Endothelial cell of umbilical vein (primary cell): Measurements from ENCODE around the gene HYOU1. TPM values are rescaled to one million over a fixed set of nuclear protein-coding genes. Genes with fewer than 3 reads are reported as not detected.

Experiments used
- BruUV-seq: library from RNA; stranded (reverse); fragments of 400-500 nt; replicated peaks from 2 replicates; lab custom pipeline; 2021; lab: Mats Ljungman, UMichigan
- CTCF ChIA-PET: fragments of 300-600, 350-600 bp; sonication (Branson Sonifier 250); formaldehyde crosslinking; loops from one replicate; lab custom pipeline; 2021; ENCODE audit warnings: antibody characterized with exemption, inconsistent platforms; lab: Charles Lee
- POLR2A ChIA-PET: fragments of 300-600, 350-600 bp; sonication (Branson Sonifier 250); formaldehyde crosslinking; loops from one replicate; lab custom pipeline; 2021; ENCODE audit warnings: antibody characterized with exemption, inconsistent platforms; lab: Charles Lee
- DNase-seq: peaks from one replicate; pipeline ENCODE4 v3.0.0-alpha.2; 2011; ENCODE audit warnings: low read depth, low spot score
- FAIRE-seq: peaks from 2 replicates; lab custom pipeline; 2011; peaks lifted over from hg19 to GRCh38; lab: Jason Lieb, UNC
- H2AFZ ChIP-seq: 2 replicates; pipeline ENCODE4 v1.6.0; 2012; ENCODE audit warnings: low read depth, low read length, control low read depth, inconsistent platforms
- H3K27ac ChIP-seq: 2 replicates; pipeline ENCODE4 v1.5.1; 2011; ENCODE audit warnings: low read depth, mild to moderate bottlenecking, control low read depth, low read length, moderate library complexity; ENCODE audit not compliant: insufficient read depth
- H3K27me3 ChIP-seq, 2 experiments: 2 replicates each; pipeline versions ENCODE4 v1.6.0 to v1.6.1; 2011; ENCODE audit warnings: low read length in 2 of 2, mixed read lengths in 1 of 2; ENCODE audit not compliant: control insufficient read depth in 2 of 2, insufficient read depth in 2 of 2
- H3K36me3 ChIP-seq, 2 experiments: 2 replicates in 1 of 2; 3 replicates in 1 of 2; pipeline ENCODE4 v1.5.1; 2011; ENCODE audit warnings: low read length in 2 of 2, mild to moderate bottlenecking in 1 of 2, moderate library complexity in 1 of 2; ENCODE audit not compliant: control insufficient read depth in 2 of 2, insufficient read depth in 2 of 2; ENCODE audit errors: extremely low read depth in 1 of 2
- H3K4me1 ChIP-seq: 3 replicates; pipeline ENCODE4 v1.5.1; 2011; ENCODE audit warnings: mild to moderate bottlenecking, low read length; ENCODE audit not compliant: control insufficient read depth, insufficient read depth; ENCODE audit errors: extremely low read depth
- H3K4me2 ChIP-seq: 2 replicates; pipeline ENCODE4 v1.6.1; 2011; ENCODE audit warnings: low read length, control low read depth, mixed read lengths; ENCODE audit not compliant: insufficient read depth
- H3K4me3 ChIP-seq, 3 experiments: fragments of 200-600 bp in 1 of 3; sonication (generic), shearing (Covaris generic) in 1 of 3; replicated peaks in 1 of 3; 2 replicates each; pipeline ENCODE4 v1.5.1; 2011 to 2016; ENCODE audit warnings: control low read depth in 3 of 3, low read length in 3 of 3, mild to moderate bottlenecking in 2 of 3, inconsistent platforms in 1 of 3, low read depth in 1 of 3, moderate library complexity in 1 of 3; ENCODE audit not compliant: insufficient read depth in 1 of 3
- H3K79me2 ChIP-seq: 2 replicates; pipeline ENCODE4 v1.6.0; 2012; ENCODE audit warnings: low read length, inconsistent platforms; ENCODE audit not compliant: control insufficient read depth, insufficient read depth
- H3K9ac ChIP-seq: replicated peaks from 2 replicates; pipeline ENCODE3; 2011; ENCODE audit warnings: low read length, control low read depth; ENCODE audit not compliant: insufficient read depth; ENCODE audit errors: extremely low read depth
- H3K9me1 ChIP-seq: replicated peaks from 3 replicates; pipeline ENCODE4 v1.6.0; 2011; ENCODE audit warnings: mild to moderate bottlenecking, low read length; ENCODE audit not compliant: control insufficient read depth, insufficient read depth; ENCODE audit errors: extremely low read depth
- H3K9me3 ChIP-seq: replicated peaks from 2 replicates; pipeline ENCODE4 v1.5.1; 2012; ENCODE audit warnings: low read length, inconsistent platforms; ENCODE audit not compliant: control insufficient read depth, insufficient read depth
- H4K20me1 ChIP-seq: replicated peaks from 2 replicates; pipeline ENCODE3; 2011; ENCODE audit warnings: mild to moderate bottlenecking, low read length; ENCODE audit not compliant: control insufficient read depth, insufficient read depth; ENCODE audit errors: extremely low read depth
- EZH2 ChIP-seq: IDR thresholded peaks from 2 replicates; pipeline ENCODE4 v1.6.1; 2012; ENCODE audit warnings: borderline replicate concordance, low read depth, mild to moderate bottlenecking, moderate library complexity, low read length, inconsistent platforms; ENCODE audit not compliant: severe bottlenecking
- FOS ChIP-seq: IDR thresholded peaks from 2 replicates; pipeline ENCODE4 v1.6.1; 2011; ENCODE audit warnings: mild to moderate bottlenecking, low read length, moderate library complexity, borderline replicate concordance; ENCODE audit not compliant: insufficient read depth
- GATA2 ChIP-seq: IDR thresholded peaks from 2 replicates; pipeline ENCODE4 v1.7.0; 2011; ENCODE audit warnings: low read depth, mild to moderate bottlenecking, moderate library complexity, mixed read lengths, low read length; ENCODE audit not compliant: insufficient read length, insufficient read depth
- JUN ChIP-seq: IDR thresholded peaks from 2 replicates; pipeline ENCODE4 v1.6.1; 2011; ENCODE audit warnings: borderline replicate concordance, low read depth; ENCODE audit not compliant: insufficient read length, insufficient read depth
- MYC ChIP-seq: IDR thresholded peaks from one replicate; pipeline ENCODE4 v1.6.1; 2011; ENCODE audit warnings: mild to moderate bottlenecking, low read depth, low read length
- POLR2A ChIP-seq: IDR thresholded peaks from 2 replicates; pipeline ENCODE4 v1.6.1; 2012; ENCODE audit warnings: low read depth, mild to moderate bottlenecking, control low read depth, low read length
- POLR2AphosphoS5 ChIP-seq: IDR thresholded peaks from 2 replicates; pipeline ENCODE4 v1.6.1; 2012; ENCODE audit warnings: low read depth, mild to moderate bottlenecking, control low read depth, low read length, moderate library complexity; ENCODE audit not compliant: insufficient read depth
- dilution Hi-C: fragments of 300-500 bp; cut with MboI; formaldehyde crosslinking; loops from one replicate; pipeline ENCODE4 v1.15.0; 2019; ENCODE audit warnings: low sequenced_read_pairs; ENCODE audit not compliant: extremely low pct_ligation_motif_present
- intact Hi-C: fragments of 100-400 bp; cut with micrococcal nuclease; formaldehyde crosslinking; loops from one replicate; pipeline ENCODE4 v1.10.0; 2022
- polyA plus RNA-seq, 4 experiments: library from polyadenylated mRNA; depleted of rRNA in 3 of 4; stranded (reverse) in 3 of 4; unstranded in 1 of 4; fragments of >200 nt; gene quantifications; 2 replicates each; pipeline versions ENCODE4 v1.2.1 to v1.2.3, GENCODE V29; 2011 to 2012; ENCODE audit warnings: missing spikeins in 1 of 4
- total RNA-seq: library from RNA; stranded (reverse); gene quantifications from 2 replicates; pipeline ENCODE4 v1.2.3, GENCODE V29; 2021
- TF ChIP-seq, protein P1 (sequence below): IDR thresholded peaks from 2 replicates; pipeline ENCODE4 v1.6.1; 2011; ENCODE audit not compliant: insufficient read depth, insufficient read length
- TF ChIP-seq, protein P2 (sequence below), 2 donors: IDR thresholded peaks; 1 replicate in 1 of 2; 2 replicates in 1 of 2; pipeline ENCODE4 v1.5.1; 2011; ENCODE audit warnings: low read length in 2 of 2, mild to moderate bottlenecking in 2 of 2, moderate library complexity in 2 of 2, control low read depth in 1 of 2, inconsistent platforms in 1 of 2, low read depth in 1 of 2; ENCODE audit not compliant: insufficient read depth in 1 of 2; ENCODE audit errors: extremely low read depth in 1 of 2

The HYOU1 gene
- total and polyA plus RNA-seq, 2 donors (not counting 3 experiments of a cell fraction or from before 2014, with no cell fraction given): 302 to 318 TPM

DNA sequence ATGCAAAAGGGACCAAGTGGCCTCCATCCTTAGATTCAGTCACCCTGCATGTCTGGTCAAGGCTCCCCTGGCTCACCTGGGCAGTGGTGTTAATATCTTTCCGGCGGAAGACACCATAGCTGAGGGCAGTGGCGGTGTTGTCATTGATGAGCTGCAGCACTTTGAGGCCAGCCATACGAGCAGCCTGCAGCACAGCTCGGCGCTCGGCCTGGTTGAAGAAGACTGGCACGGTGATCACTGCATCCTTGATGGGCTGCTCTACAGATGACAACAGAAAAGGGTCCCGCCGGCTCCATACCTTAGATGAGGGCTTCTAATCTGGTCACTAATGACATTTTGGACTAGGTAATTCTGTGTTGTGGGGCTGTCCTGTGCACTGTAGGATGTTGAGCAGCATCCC lies 2.6 kb downstream of the HYOU1 start:
- no TSS peak for BruUV-seq
- dilution Hi-C loops: no loop called here
- Histone ChIP-seq H3K36me3 (peaks cover 21 to 47% of the 10 kb centered on the region in 2 experiments), H3K4me1 (peaks cover 11% of the 10 kb centered on the region), H3K9me1 (no peaks in the 10 kb centered on the region), H3K27ac (no peak overlapping the region), H3K9me3 (no peaks in the 10 kb centered on the region), H2AFZ (no peak overlapping the region), H3K4me2 (no peak overlapping the region), H3K79me2 (peaks cover 19% of the 10 kb centered on the region), H3K4me3 (no peak overlapping the region), H4K20me1 (no peaks in the 10 kb centered on the region), H3K27me3 (no peaks in the 10 kb centered on the region), H3K9ac (no peak overlapping the region)
- FAIRE-seq (no peak), DNase-seq (no peak)
- no peak for TF ChIP-seq EZH2
- TF ChIP-seq, protein P1, sequence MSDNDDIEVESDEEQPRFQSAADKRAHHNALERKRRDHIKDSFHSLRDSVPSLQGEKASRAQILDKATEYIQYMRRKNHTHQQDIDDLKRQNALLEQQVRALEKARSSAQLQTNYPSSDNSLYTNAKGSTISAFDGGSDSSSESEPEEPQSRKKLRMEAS: no peak
- TF ChIP-seq POLR2A: no peak
- no peak for TF ChIP-seq MYC
- no peak for TF ChIP-seq JUN
- no peak for TF ChIP-seq GATA2
- TF ChIP-seq, protein P2, sequence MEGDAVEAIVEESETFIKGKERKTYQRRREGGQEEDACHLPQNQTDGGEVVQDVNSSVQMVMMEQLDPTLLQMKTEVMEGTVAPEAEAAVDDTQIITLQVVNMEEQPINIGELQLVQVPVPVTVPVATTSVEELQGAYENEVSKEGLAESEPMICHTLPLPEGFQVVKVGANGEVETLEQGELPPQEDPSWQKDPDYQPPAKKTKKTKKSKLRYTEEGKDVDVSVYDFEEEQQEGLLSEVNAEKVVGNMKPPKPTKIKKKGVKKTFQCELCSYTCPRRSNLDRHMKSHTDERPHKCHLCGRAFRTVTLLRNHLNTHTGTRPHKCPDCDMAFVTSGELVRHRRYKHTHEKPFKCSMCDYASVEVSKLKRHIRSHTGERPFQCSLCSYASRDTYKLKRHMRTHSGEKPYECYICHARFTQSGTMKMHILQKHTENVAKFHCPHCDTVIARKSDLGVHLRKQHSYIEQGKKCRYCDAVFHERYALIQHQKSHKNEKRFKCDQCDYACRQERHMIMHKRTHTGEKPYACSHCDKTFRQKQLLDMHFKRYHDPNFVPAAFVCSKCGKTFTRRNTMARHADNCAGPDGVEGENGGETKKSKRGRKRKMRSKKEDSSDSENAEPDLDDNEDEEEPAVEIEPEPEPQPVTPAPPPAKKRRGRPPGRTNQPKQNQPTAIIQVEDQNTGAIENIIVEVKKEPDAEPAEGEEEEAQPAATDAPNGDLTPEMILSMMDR (IDR thresholded peaks at IDR 0.05; ENCODE audit: extremely low read depth in 1 of 2, insufficient read depth in 1 of 2, low read depth in 1 of 2, low read length in 2 of 2): no peak
- TF ChIP-seq POLR2AphosphoS5: no peak
- no peak for TF ChIP-seq FOS
- ChIA-PET POLR2A (no interaction called here), CTCF (interaction anchor here (1.0 kb wide), 1 partner anchor 253 kb away, joined by 3 read pairs; no protein-coding TSS in a partner anchor)
- intact Hi-C loops: no loop called here
